GM18907 (cell line): ENCODE measurements around the gene ANKRD60.

ENCODE experiments used
- ATAC-seq: cut with Tn5 transposase; IDR thresholded peaks from one replicate; pipeline ENCODE4 v1.9.1; 2021; ENCODE audit warnings: mild to moderate bottlenecking, moderate library complexity; ENCODE audit not compliant: unreplicated experiment

ANKRD60 gene

GRCh38 chr20:58196402-58197184 lies 31.9 kb downstream of the ANKRD60 start:
- no peak for ATAC-seq

GRCh38 chr20:58195047-58195446 lies 33.4 kb downstream of the ANKRD60 start:
- no peak for ATAC-seq

- no peak for ATAC-seq
These were observed 34.2 kb downstream of the ANKRD60 start for GRCh38 chr20:58194175-58194791.

- no peak for ATAC-seq
These were observed 35.9 kb downstream of the ANKRD60 start for GRCh38 chr20:58192567-58192966.

- no peak for ATAC-seq
These were observed 36.4 kb downstream of the ANKRD60 start for GRCh38 chr20:58192065-58192464.

GRCh38 chr20:58188527-58188926 lies 39.9 kb downstream of the ANKRD60 start:
- ATAC-seq, result no peak

- ATAC-seq, result no peak
These were observed 43.5 kb downstream of the ANKRD60 start for GRCh38 chr20:58184984-58185383.

- ATAC-seq, result no peak
These were observed 44.4 kb downstream of the ANKRD60 start for GRCh38 chr20:58184063-58184462.

GRCh38 chr20:58182521-58183140 lies 45.8 kb downstream of the ANKRD60 start:
- ATAC-seq, result no peak

GRCh38 chr20:58179432-58180099 lies 48.9 kb downstream of the ANKRD60 start:
- ATAC-seq, result peak; percentile 51

GRCh38 chr20:58179083-58179431 lies 49.4 kb downstream of the ANKRD60 start:
- no peak for ATAC-seq

- no peak for ATAC-seq
These were observed 50.7 kb downstream of the ANKRD60 start for GRCh38 chr20:58177799-58178198.

GRCh38 chr20:58175836-58176235 lies 52.6 kb downstream of the ANKRD60 start:
- ATAC-seq, result no peak

GRCh38 chr20:58175425-58175824 lies 53.0 kb downstream of the ANKRD60 start:
- no peak for ATAC-seq

- no peak for ATAC-seq
These were observed 53.7 kb downstream of the ANKRD60 start for GRCh38 chr20:58174708-58175280.

- no peak for ATAC-seq
These were observed 54.3 kb downstream of the ANKRD60 start for GRCh38 chr20:58173930-58174707.

- ATAC-seq, result no peak
These were observed 55.4 kb downstream of the ANKRD60 start for GRCh38 chr20:58173091-58173490.

- no peak for ATAC-seq
These were observed 56.5 kb downstream of the ANKRD60 start for GRCh38 chr20:58171796-58172425.

GRCh38 chr20:58169450-58169849 lies 59.0 kb downstream of the ANKRD60 start:
- no peak for ATAC-seq

GRCh38 chr20:58168843-58169242 lies 59.6 kb downstream of the ANKRD60 start:
- ATAC-seq, result no peak
